Measurements from ENCODE around the gene CX3CR1. TPM values are rescaled to one million over a fixed set of nuclear protein-coding genes. Genes with fewer than 3 reads are reported as not detected.

CX3CR1 gene
- total RNA-seq, 2 donors from 2014 or later, result 0.28 to 0.54 TPM

- DNase-seq (ENCODE audit: low spot score), result no peak
- H3K9me3 ChIP-seq, result no peaks in the 10 kb centered on the region
- H3K4me1 ChIP-seq (ENCODE audit: control insufficient read depth in 1 of 2, low read depth in 2 of 2), result no peaks in the 10 kb centered on the region
- no peaks in the 10 kb centered on the region for H3K27me3 ChIP-seq (replicated peaks; ENCODE audit: insufficient read depth)
- H3K36me3 ChIP-seq, result no peaks in the 10 kb centered on the region
- no peak overlapping the region for H3K27ac ChIP-seq
- H3K4me3 ChIP-seq, result no peak overlapping the region
- ATAC-seq (ENCODE audit: insufficient number of reproducible peaks, low FRiP score, low read depth), result no peak
- TF ChIP-seq CTCF (IDR thresholded peaks at IDR 0.05), result no peak
Measured at GRCh38 chr3:39224288-39224687, 55.5 kb downstream of the CX3CR1 start.

GRCh38 chr3:39222939-39223338, 56.9 kb downstream of the CX3CR1 start:
- no peak overlapping the region for H3K27ac ChIP-seq
- no peaks in the 10 kb centered on the region for H3K27me3 ChIP-seq (replicated peaks; ENCODE audit: insufficient read depth)
- H3K4me1 ChIP-seq (ENCODE audit: control insufficient read depth in 1 of 2, low read depth in 2 of 2), result no peaks in the 10 kb centered on the region
- TF ChIP-seq CTCF (IDR thresholded peaks at IDR 0.05), result no peak
- no peaks in the 10 kb centered on the region for H3K36me3 ChIP-seq
- DNase-seq (ENCODE audit: low spot score) (no peak), ATAC-seq (ENCODE audit: insufficient number of reproducible peaks, low FRiP score, low read depth) (no peak)
- H3K4me3 ChIP-seq, result no peak overlapping the region
- no peaks in the 10 kb centered on the region for H3K9me3 ChIP-seq

- H3K36me3 ChIP-seq, result no peaks in the 10 kb centered on the region
- no peaks in the 10 kb centered on the region for H3K27me3 ChIP-seq (replicated peaks; ENCODE audit: insufficient read depth)
- DNase-seq (ENCODE audit: low spot score), result no peak
- H3K9me3 ChIP-seq, result no peaks in the 10 kb centered on the region
- no peak overlapping the region for H3K4me3 ChIP-seq
- no peak for TF ChIP-seq CTCF (IDR thresholded peaks at IDR 0.05)
- H3K4me1 ChIP-seq (ENCODE audit: control insufficient read depth in 1 of 2, low read depth in 2 of 2), result no peaks in the 10 kb centered on the region
- no peak overlapping the region for H3K27ac ChIP-seq
- no peak for ATAC-seq (ENCODE audit: insufficient number of reproducible peaks, low FRiP score, low read depth)
Measured at GRCh38 chr3:39222462-39222861, 57.4 kb downstream of the CX3CR1 start.

- H3K27ac ChIP-seq, result no peak overlapping the region
- ATAC-seq (ENCODE audit: insufficient number of reproducible peaks, low FRiP score, low read depth) (no peak), DNase-seq (ENCODE audit: low spot score) (no peak)
- H3K4me3 ChIP-seq, result no peak overlapping the region
- H3K27me3 ChIP-seq (replicated peaks; ENCODE audit: insufficient read depth), result no peaks in the 10 kb centered on the region
- no peaks in the 10 kb centered on the region for H3K36me3 ChIP-seq
- no peak for TF ChIP-seq CTCF (IDR thresholded peaks at IDR 0.05)
- no peaks in the 10 kb centered on the region for H3K9me3 ChIP-seq
- no peaks in the 10 kb centered on the region for H3K4me1 ChIP-seq (ENCODE audit: control insufficient read depth in 1 of 2, low read depth in 2 of 2)
Measured at GRCh38 chr3:39221141-39221530, 58.7 kb downstream of the CX3CR1 start.

- no peaks in the 10 kb centered on the region for H3K9me3 ChIP-seq
- DNase-seq (ENCODE audit: low spot score) (no peak), ATAC-seq (ENCODE audit: insufficient number of reproducible peaks, low FRiP score, low read depth) (no peak)
- TF ChIP-seq CTCF (IDR thresholded peaks at IDR 0.05), result no peak
- H3K27ac ChIP-seq, result no peak overlapping the region
- no peaks in the 10 kb centered on the region for H3K4me1 ChIP-seq (ENCODE audit: control insufficient read depth in 1 of 2, low read depth in 2 of 2)
- no peaks in the 10 kb centered on the region for H3K36me3 ChIP-seq
- no peak overlapping the region for H3K4me3 ChIP-seq
- H3K27me3 ChIP-seq (replicated peaks; ENCODE audit: insufficient read depth), result no peaks in the 10 kb centered on the region
Measured at GRCh38 chr3:39220407-39221140, 59.3 kb downstream of the CX3CR1 start.

Data from thoracic aorta (tissue), 2 donors.